Fibroblast of the aortic adventitia (primary cell): ENCODE data around the gene MMAB. TPM values are rescaled to one million over a fixed set of nuclear protein-coding genes. Genes with fewer than 3 reads are reported as not detected.
A peak's percentile ranks its signal among the peaks of the same experiment; 100 is the strongest.

ENCODE experiments used
- DNase-seq: peaks from one replicate; pipeline ENCODE4 v3.0.0-alpha.2; 2010; ENCODE audit warnings: low read depth
- H3K4me3 ChIP-seq: 2 replicates; pipeline ENCODE4 v1.5.1; 2011; ENCODE audit warnings: low read depth, mild to moderate bottlenecking, control low read depth, low read length, moderate library complexity
- total RNA-seq: library from RNA; depleted of rRNA; stranded (reverse); fragments of >200 nt; gene quantifications from 2 replicates; pipeline ENCODE4 v1.2.3, GENCODE V29; 2012; ENCODE audit warnings: low replicate concordance
- TF ChIP-seq, protein P1 (sequence below): IDR thresholded peaks from 2 replicates; pipeline ENCODE4 v1.5.1; 2011; ENCODE audit warnings: mild to moderate bottlenecking, low read length, control low read depth, inconsistent platforms; ENCODE audit not compliant: insufficient read depth

Gene MMAB
- total RNA-seq, 1 donor: 22.0 TPM

DNA sequence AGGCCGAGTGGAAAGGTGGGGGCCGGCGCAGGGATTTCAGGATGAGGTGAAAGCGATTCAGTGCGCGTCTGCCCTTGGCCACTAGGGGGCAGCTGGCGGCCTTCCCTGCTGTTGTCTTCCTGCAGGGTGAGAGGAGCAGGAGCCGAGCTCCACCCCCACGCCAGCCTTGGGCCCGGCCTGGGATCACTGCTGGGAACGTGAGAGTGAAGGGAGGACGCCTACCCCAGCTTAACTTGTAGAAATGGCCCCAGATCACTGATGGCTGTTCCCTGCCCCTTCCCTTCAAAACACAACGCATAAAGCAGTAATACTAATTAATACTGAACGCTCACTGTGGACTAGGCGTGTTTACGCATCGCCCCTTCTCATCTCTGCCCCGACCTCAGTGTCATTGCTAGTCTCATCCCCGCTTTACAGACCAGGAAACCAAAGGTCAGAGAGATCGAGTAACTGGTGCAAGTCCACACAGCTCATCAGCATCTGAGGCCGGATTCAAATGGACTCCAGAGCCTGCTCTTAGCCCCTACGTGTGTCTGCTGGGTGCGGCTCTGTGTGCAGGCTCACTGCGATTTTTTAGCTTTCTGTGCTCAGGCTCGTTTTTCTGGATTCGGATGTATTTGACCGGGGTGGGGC lies 24.6 kb upstream of the MMAB start:
- TF ChIP-seq, protein P1, sequence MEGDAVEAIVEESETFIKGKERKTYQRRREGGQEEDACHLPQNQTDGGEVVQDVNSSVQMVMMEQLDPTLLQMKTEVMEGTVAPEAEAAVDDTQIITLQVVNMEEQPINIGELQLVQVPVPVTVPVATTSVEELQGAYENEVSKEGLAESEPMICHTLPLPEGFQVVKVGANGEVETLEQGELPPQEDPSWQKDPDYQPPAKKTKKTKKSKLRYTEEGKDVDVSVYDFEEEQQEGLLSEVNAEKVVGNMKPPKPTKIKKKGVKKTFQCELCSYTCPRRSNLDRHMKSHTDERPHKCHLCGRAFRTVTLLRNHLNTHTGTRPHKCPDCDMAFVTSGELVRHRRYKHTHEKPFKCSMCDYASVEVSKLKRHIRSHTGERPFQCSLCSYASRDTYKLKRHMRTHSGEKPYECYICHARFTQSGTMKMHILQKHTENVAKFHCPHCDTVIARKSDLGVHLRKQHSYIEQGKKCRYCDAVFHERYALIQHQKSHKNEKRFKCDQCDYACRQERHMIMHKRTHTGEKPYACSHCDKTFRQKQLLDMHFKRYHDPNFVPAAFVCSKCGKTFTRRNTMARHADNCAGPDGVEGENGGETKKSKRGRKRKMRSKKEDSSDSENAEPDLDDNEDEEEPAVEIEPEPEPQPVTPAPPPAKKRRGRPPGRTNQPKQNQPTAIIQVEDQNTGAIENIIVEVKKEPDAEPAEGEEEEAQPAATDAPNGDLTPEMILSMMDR: peak; percentile 96
- H3K4me3 ChIP-seq: no peak overlapping the region
- peak; percentile 79 for DNase-seq

DNA sequence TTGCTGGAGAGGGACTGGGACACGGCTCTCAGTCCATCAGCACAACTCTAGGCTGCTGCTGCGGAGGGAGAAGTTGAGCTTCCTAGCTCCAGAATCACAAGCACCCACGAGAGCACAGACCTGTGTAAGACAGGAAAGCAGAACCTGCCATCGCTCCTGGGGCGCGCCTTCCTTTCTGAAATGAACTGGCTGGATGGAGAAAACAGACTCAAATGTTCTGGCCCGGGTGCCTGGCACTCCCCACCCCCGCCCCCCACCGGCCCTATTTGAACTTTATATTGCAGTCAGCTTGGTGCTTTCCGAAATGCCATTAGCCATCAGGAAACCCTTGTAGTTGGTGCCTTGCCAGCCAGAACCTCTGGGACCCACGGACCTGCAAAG lies 24.1 kb upstream of the MMAB start:
- TF ChIP-seq, protein P1: no peak
- no peak overlapping the region for H3K4me3 ChIP-seq
- no peak for DNase-seq

DNA sequence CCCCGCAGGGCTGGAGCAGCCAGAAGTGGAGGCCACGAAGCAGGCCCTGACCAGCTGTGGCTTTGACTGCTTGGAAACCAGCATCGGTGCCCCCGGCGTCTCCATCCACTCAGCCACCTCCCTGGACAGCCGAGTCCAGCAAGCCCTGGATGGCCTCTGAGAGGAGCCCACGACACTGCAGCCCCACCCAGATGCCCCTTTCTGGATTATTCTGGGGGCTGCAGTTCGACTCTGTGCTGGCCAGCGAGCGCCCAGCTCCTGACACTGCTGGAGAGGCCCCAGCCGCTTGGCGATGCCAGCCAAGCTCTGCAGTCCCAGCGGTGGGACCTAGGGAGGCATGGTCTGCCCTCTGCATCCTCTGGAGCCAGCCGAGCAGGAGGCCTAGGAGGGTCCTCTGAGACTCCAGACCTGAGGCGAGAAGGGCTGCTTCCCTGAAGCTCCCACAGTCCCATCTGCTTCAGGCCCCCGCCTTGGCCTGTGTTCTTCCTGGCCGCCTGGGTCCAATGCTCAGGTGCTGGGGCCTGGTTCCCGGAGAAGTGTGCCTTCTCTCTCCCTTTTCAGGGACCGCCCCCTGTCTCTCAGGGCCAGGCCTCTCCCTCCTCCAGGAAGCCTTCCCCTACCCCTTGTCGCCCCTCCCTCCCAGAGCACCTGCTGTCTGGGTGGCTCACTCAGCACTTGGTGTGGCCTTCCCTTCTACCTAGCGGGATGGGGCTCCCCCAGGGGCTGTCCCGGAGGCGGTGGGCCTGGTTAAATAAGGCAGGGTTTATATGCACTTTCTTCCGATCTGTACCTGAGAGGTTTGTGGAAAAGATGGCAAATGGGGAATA lies 23.3 kb upstream of the MMAB start:
- TF ChIP-seq, protein P1: no peak
- H3K4me3 ChIP-seq: no peak overlapping the region
- no peak for DNase-seq

DNA sequence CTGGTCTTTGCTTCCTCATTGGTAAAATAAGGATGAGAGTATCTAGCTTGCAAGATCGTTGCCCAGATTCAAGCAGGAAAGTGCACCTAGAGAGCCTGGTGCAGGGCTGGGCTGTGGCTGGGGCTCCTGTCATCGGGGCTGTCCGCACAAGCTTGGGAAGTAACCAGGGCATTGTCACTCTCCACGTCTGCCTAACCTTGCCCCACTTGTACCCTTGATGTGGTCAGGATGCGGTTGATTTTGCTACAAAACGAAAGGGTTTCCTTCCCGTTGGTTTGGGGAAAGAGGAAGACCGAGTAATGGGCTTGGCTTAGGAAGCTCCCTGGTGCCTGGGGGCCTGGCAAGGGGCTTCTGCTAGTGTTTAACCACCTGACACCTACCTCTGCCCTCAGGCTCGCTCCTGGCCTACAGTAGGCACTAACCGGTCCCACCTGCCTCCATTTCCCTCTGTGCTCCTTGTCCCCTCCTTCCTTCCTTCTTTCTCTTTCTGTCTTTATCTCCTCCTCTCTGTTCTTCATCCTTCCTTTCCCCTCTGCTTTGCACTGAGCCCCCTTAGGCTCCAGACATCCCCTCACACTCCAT lies 22.1 kb upstream of the MMAB start:
- H3K4me3 ChIP-seq: no peak overlapping the region
- TF ChIP-seq, protein P1: no peak
- DNase-seq: no peak

DNA sequence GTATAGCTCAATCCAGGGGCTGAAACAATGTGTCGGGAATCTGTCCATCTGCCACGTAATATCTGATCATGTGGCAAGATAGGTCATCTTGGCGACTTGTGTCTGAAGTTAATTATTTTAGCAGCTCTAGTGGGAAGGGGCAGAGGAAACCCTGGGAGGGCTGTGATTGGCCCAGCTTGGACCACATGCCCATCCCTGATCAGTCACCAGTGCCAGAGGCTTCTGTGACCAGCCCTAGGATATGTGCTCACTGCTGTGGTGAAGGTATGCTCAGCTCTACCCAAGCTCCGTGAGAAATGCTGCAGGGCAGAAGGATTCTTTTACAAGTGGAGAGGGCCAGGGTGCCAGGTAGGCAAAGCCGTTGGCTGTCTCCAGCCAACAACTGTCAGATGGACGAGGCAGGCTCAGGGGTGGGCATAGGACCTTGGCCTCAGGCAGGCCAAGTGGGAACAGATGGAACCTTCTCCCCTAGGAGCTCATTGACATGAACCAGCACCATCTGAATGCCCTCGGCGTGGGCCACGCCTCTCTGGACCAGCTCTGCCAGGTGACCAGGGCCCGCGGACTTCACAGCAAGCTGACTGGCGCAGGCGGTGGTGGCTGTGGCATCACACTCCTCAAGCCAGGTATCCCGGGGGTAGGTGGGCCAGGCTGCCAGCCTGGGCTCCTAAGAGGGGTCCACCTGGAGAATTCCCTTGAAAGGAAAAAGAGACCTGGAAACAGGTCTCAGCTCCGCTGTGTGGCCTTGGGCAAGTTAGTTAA lies 21.4 kb upstream of the MMAB start:
- TF ChIP-seq, protein P1: no peak
- no peak overlapping the region for H3K4me3 ChIP-seq
- DNase-seq: no peak

DNA sequence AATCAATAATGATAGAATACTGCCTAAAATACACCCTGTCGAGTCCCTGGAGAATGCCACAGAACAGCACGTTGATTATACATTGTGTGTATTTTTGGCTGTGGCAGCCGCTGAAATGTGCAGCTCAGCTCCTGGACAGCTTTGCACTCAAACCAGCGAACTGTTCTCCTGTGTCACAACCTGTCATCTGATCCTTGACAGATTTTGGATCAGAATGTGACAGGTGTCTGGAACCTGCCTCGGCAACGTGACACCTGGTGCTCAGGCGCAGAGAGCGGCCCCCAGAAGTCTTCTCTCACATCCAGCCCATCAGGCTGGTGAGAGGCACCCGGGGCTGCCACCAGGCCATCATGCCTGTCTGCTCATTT lies 19.6 kb upstream of the MMAB start:
- TF ChIP-seq, protein P1: no peak
- DNase-seq: no peak
- H3K4me3 ChIP-seq: no peak overlapping the region
